GM12878 (cell line): ENCODE data around the gene PTCH2. TPM values are rescaled to one million over a fixed set of nuclear protein-coding genes. Genes with fewer than 3 reads are reported as not detected.

Experiments used
- ATAC-seq: fragments of 200-7000 bp; cut with Tn5 transposase; 3 replicates; pipeline ENCODE4 v1.9.1; 2020; ENCODE audit warnings: mild to moderate bottlenecking, moderate library complexity
- BruUV-seq: library from RNA; stranded (reverse); fragments of 400-500 nt; replicated peaks from 2 replicates; lab custom pipeline; 2021; lab: Mats Ljungman, UMichigan
- CTCF ChIA-PET: fragments of 300-600 bp; sonication (Branson Sonifier 250); formaldehyde crosslinking; extraction: SDS; loops from one replicate; lab custom pipeline; 2021; ENCODE audit warnings: inconsistent platforms; lab: Yijun Ruan, JAX
- POLR2A ChIA-PET: fragments of 350-600 bp; formaldehyde crosslinking; extraction: SDS; loops from one replicate; lab custom pipeline; 2021; ENCODE audit warnings: inconsistent platforms; lab: Charles Lee
- RAD21 ChIA-PET: fragments of 300-600 bp; sonication (Branson Sonifier 250); formaldehyde crosslinking; loops from one replicate; lab custom pipeline; 2023; ENCODE audit warnings: antibody characterized with exemption; ENCODE audit not compliant: unreplicated experiment; lab: Charles Lee
- SMC1A ChIA-PET: fragments of 300-600 bp; sonication (Branson Sonifier 250); formaldehyde crosslinking; loops from one replicate; lab custom pipeline; 2023; ENCODE audit not compliant: unreplicated experiment, uncharacterized antibody; lab: Charles Lee
- DNase-seq: peaks from one replicate; pipeline ENCODE4 v3.0.0-alpha.2; 2011; ENCODE audit warnings: low read depth, low spot score
- FAIRE-seq: peaks from 3 replicates; lab custom pipeline; 2011; peaks lifted over from hg19 to GRCh38; lab: Jason Lieb, UNC
- H2AFZ ChIP-seq: 2 replicates; pipeline ENCODE4 v1.6.0; 2011; ENCODE audit warnings: low read depth, low read length, control low read depth; ENCODE audit not compliant: control insufficient read depth
- H3K27ac ChIP-seq: 2 replicates; pipeline ENCODE4 v1.5.1; 2011; ENCODE audit warnings: control low read depth; ENCODE audit not compliant: control insufficient read depth, insufficient read depth
- H3K27me3 ChIP-seq, 2 experiments: replicated peaks in 1 of 2; 2 replicates each; pipeline versions ENCODE4 v1.6.0 to v1.6.1; 2011; ENCODE audit warnings: low read length in 1 of 2; ENCODE audit not compliant: control insufficient read depth in 2 of 2, insufficient read depth in 2 of 2
- H3K36me3 ChIP-seq, 2 experiments: 2 replicates each; pipeline ENCODE4 v1.5.1; 2011; ENCODE audit warnings: low read length in 1 of 2; ENCODE audit not compliant: control insufficient read depth in 2 of 2, insufficient read depth in 2 of 2
- H3K4me1 ChIP-seq: 2 replicates; pipeline ENCODE4 v1.6.1; 2011; ENCODE audit warnings: mild to moderate bottlenecking, low read length, moderate library complexity, mixed read lengths; ENCODE audit not compliant: control insufficient read depth, insufficient read depth
- H3K4me2 ChIP-seq: 2 replicates; pipeline ENCODE4 v1.6.0; 2011; ENCODE audit warnings: control low read depth; ENCODE audit not compliant: control insufficient read depth, insufficient read depth
- H3K4me3 ChIP-seq: fragments of 200-600 bp; sonication (generic); 2 replicates; pipeline ENCODE4 v1.5.1; 2016
- H3K79me2 ChIP-seq: 2 replicates; pipeline ENCODE4 v1.6.0; 2011; ENCODE audit warnings: low read length; ENCODE audit not compliant: control insufficient read depth, insufficient read depth
- H3K9ac ChIP-seq: 2 replicates; pipeline ENCODE4 v1.8.0; 2011; ENCODE audit warnings: low read length, control low read depth, mixed read lengths; ENCODE audit not compliant: control insufficient read depth, insufficient read depth
- H3K9me3 ChIP-seq: replicated peaks from 3 replicates; pipeline ENCODE4 v1.5.1; 2011; ENCODE audit warnings: mild to moderate bottlenecking, low read length; ENCODE audit not compliant: control insufficient read depth, insufficient read depth
- H4K20me1 ChIP-seq: 2 replicates; pipeline ENCODE4 v1.6.0; 2011; ENCODE audit not compliant: control insufficient read depth, insufficient read depth
- BHLHE40 ChIP-seq, 2 experiments: fragments of 450-650 bp in 1 of 2; IDR thresholded peaks; 2 replicates each; pipeline ENCODE4 v1.6.1; 2011 to 2017; ENCODE audit warnings: low read depth in 2 of 2, borderline replicate concordance in 1 of 2, improper control_type of control experiment in 1 of 2, low read length in 1 of 2, mild to moderate bottlenecking in 1 of 2
- ETV6 ChIP-seq, 2 experiments: fragments of 450-650 bp in 1 of 2; IDR thresholded peaks in 1 of 2; conservative IDR thresholded peaks in 1 of 2; 2 replicates each; pipeline ENCODE4 v1.6.1; 2014; ENCODE audit warnings: antibody characterized with exemption in 1 of 2, borderline replicate concordance in 1 of 2, low read depth in 1 of 2, mild to moderate bottlenecking in 1 of 2, moderate library complexity in 1 of 2
- IKZF1 ChIP-seq: fragments of 450-650 bp; conservative IDR thresholded peaks from 2 replicates; pipeline ENCODE4 v1.6.1; 2017; ENCODE audit warnings: antibody characterized with exemption, mild to moderate bottlenecking
- RAD21 ChIP-seq: IDR thresholded peaks from 2 replicates; pipeline ENCODE4 v1.6.1; 2011; ENCODE audit warnings: mild to moderate bottlenecking, low read depth, low read length, moderate library complexity; ENCODE audit not compliant: insufficient read depth
- RB1 ChIP-seq: fragments of 450-650 bp; formaldehyde crosslinking; IDR thresholded peaks from 2 replicates; pipeline ENCODE4 v1.6.1; 2017; ENCODE audit warnings: mild to moderate bottlenecking, borderline replicate concordance
- TAF1 ChIP-seq: IDR thresholded peaks from 2 replicates; pipeline ENCODE4 v1.6.1; 2011; ENCODE audit warnings: mild to moderate bottlenecking, low read depth, low read length, borderline replicate concordance
- TCF7 ChIP-seq: IDR thresholded peaks from 2 replicates; pipeline ENCODE4 v1.6.1; 2014; ENCODE audit warnings: antibody characterized with exemption, borderline replicate concordance
- ZZZ3 ChIP-seq: IDR thresholded peaks from 2 replicates; pipeline ENCODE4 v1.6.1; 2011; ENCODE audit warnings: low read depth; ENCODE audit not compliant: control insufficient read depth, insufficient read length
- WGBS: methylation state at CpG from one replicate; pipeline ENCODE4 v1.1.6; 2016; ENCODE audit warnings: low lambda C conversion rate; ENCODE audit not compliant: insufficient replicate concordance, insufficient coverage; ENCODE audit errors: missing lambda C conversion rate; 5-methylcytosine and 5-hydroxymethylcytosine counted together
- in situ Hi-C: fragments of 300-500 bp; cut with MboI; formaldehyde crosslinking; loops from 9 replicates; pipeline ENCODE4 v1.14.3; 2018; ENCODE audit warnings: mixed read lengths
- intact Hi-C: fragments of 100-400 bp; cut with micrococcal nuclease; formaldehyde crosslinking; loops from one replicate; pipeline ENCODE4 v1.14.2; 2022; ENCODE audit not compliant: unreplicated experiment
- polyA plus RNA-seq, 11 experiments: library from polyadenylated mRNA; depleted of rRNA in 4 of 11; unstranded in 6 of 11; stranded (reverse) in 5 of 11; fragments of >200 nt; fragmentation: Nextera tagmentation in 4 of 11; fragmentation: Illumina TruSeq in 1 of 11; extraction: Ambion mirVana in 4 of 11; extraction: Trizol in 1 of 11; gene quantifications; 1 replicate in 1 of 11; 2 replicates in 10 of 11; pipeline versions ENCODE4 v1.2.1 to v1.2.3, GENCODE V29; 2011 to 2016; ENCODE audit warnings: inconsistent platforms in 2 of 11, missing spikeins in 2 of 11, low read depth in 1 of 11
- total RNA-seq, 4 experiments: library from RNA; depleted of rRNA in 3 of 4; stranded (reverse); fragments of >200 nt in 3 of 4; fragmentation: Illumina TruSeq in 1 of 4; extraction: Trizol in 1 of 4; gene quantifications; 2 replicates each; pipeline versions ENCODE4 v1.2.1 to v1.2.3, GENCODE V29; 2013 to 2021
- TF ChIP-seq, protein P1 (sequence below): fragments of 450-650 bp; IDR thresholded peaks from 2 replicates; pipeline ENCODE4 v1.6.1; 2018; ENCODE audit warnings: mild to moderate bottlenecking, low read depth, moderate library complexity; ENCODE audit not compliant: partially characterized antibody
- TF ChIP-seq, protein P2 (sequence below), 3 experiments: IDR thresholded peaks in 2 of 3; conservative IDR thresholded peaks in 1 of 3; 2 replicates each; pipeline ENCODE4 v1.5.1; 2011; ENCODE audit warnings: low read depth in 3 of 3, low read length in 3 of 3, mild to moderate bottlenecking in 3 of 3, control low read depth in 2 of 3, moderate library complexity in 2 of 3, inconsistent platforms in 1 of 3, mixed read lengths in 1 of 3; ENCODE audit not compliant: control insufficient read depth in 2 of 3, insufficient read depth in 1 of 3; ENCODE audit errors: extremely low read depth in 1 of 3
- TF ChIP-seq, protein P3 (sequence below): IDR thresholded peaks from 2 replicates; pipeline ENCODE4 v1.6.1; 2011; ENCODE audit warnings: borderline replicate concordance, low read depth, mild to moderate bottlenecking, moderate library complexity, low read length; ENCODE audit not compliant: insufficient read depth, poor library complexity, severe bottlenecking

Gene PTCH2
- total and polyA plus RNA-seq, 10 of the 15 experiments (the other 5 are each of a cell fraction or from before 2014, with no cell fraction given), result 0.03 to 8.4 (median 0.10) TPM

DNA sequence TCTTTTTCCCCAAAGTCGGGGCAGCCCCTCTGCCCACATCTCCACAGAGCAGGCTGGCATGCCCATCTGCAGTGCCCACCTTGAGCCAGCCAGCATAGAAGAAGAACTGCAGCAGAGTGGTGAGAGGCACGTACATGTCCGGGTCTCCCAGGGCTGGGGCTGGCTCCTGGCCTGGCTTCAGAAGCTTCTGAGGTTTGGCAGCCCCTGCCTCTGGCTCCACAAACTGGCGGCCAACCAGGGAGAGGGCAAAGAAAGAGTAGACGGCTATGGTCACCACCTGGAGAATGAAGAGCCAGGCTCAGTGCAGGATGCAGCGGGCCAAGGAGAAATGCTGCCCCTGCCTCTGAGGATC is 58.0 kb downstream of the PTCH2 start (continued):
- TF ChIP-seq, protein P1, sequence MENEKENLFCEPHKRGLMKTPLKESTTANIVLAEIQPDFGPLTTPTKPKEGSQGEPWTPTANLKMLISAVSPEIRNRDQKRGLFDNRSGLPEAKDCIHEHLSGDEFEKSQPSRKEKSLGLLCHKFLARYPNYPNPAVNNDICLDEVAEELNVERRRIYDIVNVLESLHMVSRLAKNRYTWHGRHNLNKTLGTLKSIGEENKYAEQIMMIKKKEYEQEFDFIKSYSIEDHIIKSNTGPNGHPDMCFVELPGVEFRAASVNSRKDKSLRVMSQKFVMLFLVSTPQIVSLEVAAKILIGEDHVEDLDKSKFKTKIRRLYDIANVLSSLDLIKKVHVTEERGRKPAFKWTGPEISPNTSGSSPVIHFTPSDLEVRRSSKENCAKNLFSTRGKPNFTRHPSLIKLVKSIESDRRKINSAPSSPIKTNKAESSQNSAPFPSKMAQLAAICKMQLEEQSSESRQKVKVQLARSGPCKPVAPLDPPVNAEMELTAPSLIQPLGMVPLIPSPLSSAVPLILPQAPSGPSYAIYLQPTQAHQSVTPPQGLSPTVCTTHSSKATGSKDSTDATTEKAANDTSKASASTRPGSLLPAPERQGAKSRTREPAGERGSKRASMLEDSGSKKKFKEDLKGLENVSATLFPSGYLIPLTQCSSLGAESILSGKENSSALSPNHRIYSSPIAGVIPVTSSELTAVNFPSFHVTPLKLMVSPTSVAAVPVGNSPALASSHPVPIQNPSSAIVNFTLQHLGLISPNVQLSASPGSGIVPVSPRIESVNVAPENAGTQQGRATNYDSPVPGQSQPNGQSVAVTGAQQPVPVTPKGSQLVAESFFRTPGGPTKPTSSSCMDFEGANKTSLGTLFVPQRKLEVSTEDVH, result no peak
- TF ChIP-seq, all 136 proteins: peak for 0

DNA sequence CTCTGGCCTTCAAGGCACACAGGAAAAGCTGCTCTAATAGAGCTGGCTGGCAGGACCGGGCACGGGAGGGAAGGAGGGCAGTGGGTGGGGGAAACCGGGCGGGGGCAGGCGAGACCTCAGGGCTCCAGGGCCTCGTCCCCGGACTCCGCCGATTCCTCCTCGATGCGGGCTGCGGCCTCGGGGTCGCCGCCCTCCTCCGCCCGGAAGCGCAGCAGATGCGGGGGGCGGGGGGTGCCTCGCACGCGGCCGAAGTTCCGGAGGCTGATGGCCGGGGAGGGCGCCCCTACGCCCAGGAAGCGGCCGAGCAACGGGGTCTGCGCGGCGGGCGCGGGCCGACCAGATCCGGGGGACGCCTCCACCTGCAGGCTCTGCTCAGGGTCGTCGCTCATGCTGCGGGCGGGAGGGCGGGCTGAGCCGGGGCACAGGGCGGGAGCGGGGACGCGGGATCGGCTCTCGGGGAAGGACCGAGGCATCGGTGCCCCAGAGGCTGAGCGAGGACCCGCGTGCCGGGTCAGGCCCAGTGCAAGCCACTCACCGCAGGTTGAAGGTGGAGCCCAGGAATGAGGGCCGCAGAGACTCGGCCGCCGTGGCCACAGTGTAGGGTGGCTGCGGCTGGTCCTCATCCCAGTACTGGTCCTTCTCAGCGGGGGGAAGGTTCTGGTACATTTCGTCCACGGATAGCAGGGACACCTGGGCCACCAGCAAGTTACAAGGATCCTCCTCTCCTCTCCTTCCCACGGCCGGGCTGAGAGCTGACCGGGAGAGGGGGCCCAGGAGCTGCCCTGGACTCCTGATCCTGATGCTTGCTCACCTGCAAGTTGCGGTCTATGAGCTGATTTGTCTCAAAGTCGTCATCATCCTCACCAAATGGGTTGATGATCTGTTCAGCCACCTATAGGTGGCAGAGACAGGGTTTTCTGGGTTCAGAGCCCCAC is 58.7 kb downstream of the PTCH2 start:
- in situ Hi-C loops, result no loop called here
- H3K4me2 ChIP-seq, result peak overlapping the region; percentile 95
- ChIA-PET CTCF (interaction anchor here (0.6 to 5.2 kb wide), 22 partner anchors 9 to 1936 kb away, joined by 3 to 40 read pairs (median 4); partner anchors contain the start of genes BTBD19, PLK3, RNU5D-1 and RPS8), POLR2A (interaction anchor here (0.6 to 3.0 kb wide), 14 partner anchors 9 to 1074 kb away, joined by 3 to 29 read pairs (median 4); partner anchors contain the start of genes RNU5D-1, RPS8 and UROD), RAD21 (interaction anchor here (0.6 to 2.8 kb wide), 10 partner anchors 9 to 339 kb away, joined by 3 to 11 read pairs (median 4); partner anchors contain the start of genes HECTD3, PLK3, RNU5D-1 and RPS8), SMC1A (interaction anchor here (0.6 to 2.5 kb wide), 8 partner anchors 8 to 592 kb away, joined by 3 to 9 read pairs (median 4); partner anchors contain the start of genes PLK3 and RNU5D-1)
- ATAC-seq (peak; percentile 51), DNase-seq (no peak), FAIRE-seq (no peak)
- peak overlapping the region; percentile 79 for H2AFZ ChIP-seq
- H3K4me1 ChIP-seq, result peaks cover 30% of the 10 kb centered on the region
- 17% methylated on average over 64 of the region's 71 CpGs for WGBS
- H3K9ac ChIP-seq, result peak overlapping the region; percentile 69
- H3K4me3 ChIP-seq, result peak overlapping the region; percentile 63
- BruUV-seq, result no TSS peak
- H3K27me3 ChIP-seq, result no peaks in the 10 kb centered on the region
- H3K79me2 ChIP-seq, result no peaks in the 10 kb centered on the region; the same call in 1 of the 2 replicates
- intact Hi-C loops, result no loop called here
- peak overlapping the region; percentile 46 for H3K27ac ChIP-seq
- peaks cover 0 to 12% of the 10 kb centered on the region in 2 experiments; a peak in 2 of 4 replicates for H3K36me3 ChIP-seq
- no peaks in the 10 kb centered on the region for H3K9me3 ChIP-seq
- no peaks in the 10 kb centered on the region; the same call in 1 of the 2 replicates for H4K20me1 ChIP-seq
- 0 out of 2 replicates have a peak, but pooled peaks have one; percentile 4 for TF ChIP-seq RAD21
- TF ChIP-seq, protein P2, sequence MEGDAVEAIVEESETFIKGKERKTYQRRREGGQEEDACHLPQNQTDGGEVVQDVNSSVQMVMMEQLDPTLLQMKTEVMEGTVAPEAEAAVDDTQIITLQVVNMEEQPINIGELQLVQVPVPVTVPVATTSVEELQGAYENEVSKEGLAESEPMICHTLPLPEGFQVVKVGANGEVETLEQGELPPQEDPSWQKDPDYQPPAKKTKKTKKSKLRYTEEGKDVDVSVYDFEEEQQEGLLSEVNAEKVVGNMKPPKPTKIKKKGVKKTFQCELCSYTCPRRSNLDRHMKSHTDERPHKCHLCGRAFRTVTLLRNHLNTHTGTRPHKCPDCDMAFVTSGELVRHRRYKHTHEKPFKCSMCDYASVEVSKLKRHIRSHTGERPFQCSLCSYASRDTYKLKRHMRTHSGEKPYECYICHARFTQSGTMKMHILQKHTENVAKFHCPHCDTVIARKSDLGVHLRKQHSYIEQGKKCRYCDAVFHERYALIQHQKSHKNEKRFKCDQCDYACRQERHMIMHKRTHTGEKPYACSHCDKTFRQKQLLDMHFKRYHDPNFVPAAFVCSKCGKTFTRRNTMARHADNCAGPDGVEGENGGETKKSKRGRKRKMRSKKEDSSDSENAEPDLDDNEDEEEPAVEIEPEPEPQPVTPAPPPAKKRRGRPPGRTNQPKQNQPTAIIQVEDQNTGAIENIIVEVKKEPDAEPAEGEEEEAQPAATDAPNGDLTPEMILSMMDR (IDR thresholded peaks at IDR 0.05 in 2 of 3, conservative IDR thresholded peaks at IDR 0.05 in 1 of 3; ENCODE audit: control insufficient read depth in 2 of 3, extremely low read depth in 1 of 3, insufficient read depth in 1 of 3, low read depth in 3 of 3, low read length in 3 of 3), result peak; percentile 16 to 46 (median 19); a peak in 4 of 6 replicates
- TF ChIP-seq ZZZ3, result no peak
- peak; percentile 27; the same call in 1 of the 2 replicates for TF ChIP-seq RB1
- TF ChIP-seq, protein P3, sequence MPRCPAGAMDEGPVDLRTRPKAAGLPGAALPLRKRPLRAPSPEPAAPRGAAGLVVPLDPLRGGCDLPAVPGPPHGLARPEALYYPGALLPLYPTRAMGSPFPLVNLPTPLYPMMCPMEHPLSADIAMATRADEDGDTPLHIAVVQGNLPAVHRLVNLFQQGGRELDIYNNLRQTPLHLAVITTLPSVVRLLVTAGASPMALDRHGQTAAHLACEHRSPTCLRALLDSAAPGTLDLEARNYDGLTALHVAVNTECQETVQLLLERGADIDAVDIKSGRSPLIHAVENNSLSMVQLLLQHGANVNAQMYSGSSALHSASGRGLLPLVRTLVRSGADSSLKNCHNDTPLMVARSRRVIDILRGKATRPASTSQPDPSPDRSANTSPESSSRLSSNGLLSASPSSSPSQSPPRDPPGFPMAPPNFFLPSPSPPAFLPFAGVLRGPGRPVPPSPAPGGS, result peak; percentile 16
- no peak for TF ChIP-seq ETV6 (conservative IDR thresholded peaks at IDR 0.05 in 1 of 2, IDR thresholded peaks at IDR 0.05 in 1 of 2; ENCODE audit: borderline replicate concordance in 1 of 2, low read depth in 1 of 2)
- no peak for TF ChIP-seq TCF7
- peak in 1 of 2 experiments; percentile 64; a peak in 2 of 4 replicates for TF ChIP-seq BHLHE40 (IDR thresholded peaks at IDR 0.05; ENCODE audit: borderline replicate concordance in 1 of 2, low read depth in 2 of 2, low read length in 1 of 2)
- TF ChIP-seq TAF1, result peak; percentile 36; the same call in 1 of the 2 replicates
- 0 out of 2 replicates have a peak, but pooled peaks have one; percentile 16 for TF ChIP-seq IKZF1
